AG04450 (cell line): ENCODE measurements around the gene RNU5B-1. TPM values are rescaled to one million over a fixed set of nuclear protein-coding genes. Genes with fewer than 3 reads are reported as not detected.

Experiments used
- CTCF ChIA-PET: fragments of 300-600, 350-600 bp; formaldehyde crosslinking; extraction: SDS; loops from one replicate; lab custom pipeline; 2022; ENCODE audit warnings: antibody characterized with exemption, inconsistent platforms; lab: Charles Lee
- POLR2A ChIA-PET: fragments of 350-600 bp; formaldehyde crosslinking; extraction: SDS; loops from one replicate; lab custom pipeline; 2021; ENCODE audit warnings: antibody characterized with exemption, inconsistent platforms; lab: Yijun Ruan, JAX
- DNase-seq: peaks from one replicate; pipeline ENCODE4 v3.0.0-alpha.2; 2011; ENCODE audit warnings: low read depth, low spot score
- H3K27ac ChIP-seq: one replicate; pipeline ENCODE4 v1.5.1; 2012; ENCODE audit warnings: low read depth, low read length, control low read depth
- H3K27me3 ChIP-seq: one replicate; pipeline ENCODE4 v1.6.0; 2012; ENCODE audit warnings: low read length; ENCODE audit not compliant: control insufficient read depth, insufficient read depth
- H3K4me3 ChIP-seq: 2 replicates; pipeline ENCODE4 v1.5.1; 2011; ENCODE audit warnings: mild to moderate bottlenecking, low read depth, low read length, control low read depth
- H3K9me3 ChIP-seq: 2 replicates; pipeline ENCODE4 v1.5.1; 2012; ENCODE audit warnings: low read length; ENCODE audit not compliant: control insufficient read depth, insufficient read depth
- polyA plus RNA-seq: library from polyadenylated mRNA; depleted of rRNA; stranded (reverse); fragments of >200 nt; gene quantifications from 2 replicates; pipeline ENCODE4 v1.2.3, GENCODE V29; 2011
- TF ChIP-seq, protein P1 (sequence below): IDR thresholded peaks from 2 replicates; pipeline ENCODE4 v1.5.1; 2011; ENCODE audit warnings: low read depth, low read length, control low read depth, inconsistent platforms

RNU5B-1 gene
- polyA plus RNA-seq, 1 experiment, result not detected

DNA sequence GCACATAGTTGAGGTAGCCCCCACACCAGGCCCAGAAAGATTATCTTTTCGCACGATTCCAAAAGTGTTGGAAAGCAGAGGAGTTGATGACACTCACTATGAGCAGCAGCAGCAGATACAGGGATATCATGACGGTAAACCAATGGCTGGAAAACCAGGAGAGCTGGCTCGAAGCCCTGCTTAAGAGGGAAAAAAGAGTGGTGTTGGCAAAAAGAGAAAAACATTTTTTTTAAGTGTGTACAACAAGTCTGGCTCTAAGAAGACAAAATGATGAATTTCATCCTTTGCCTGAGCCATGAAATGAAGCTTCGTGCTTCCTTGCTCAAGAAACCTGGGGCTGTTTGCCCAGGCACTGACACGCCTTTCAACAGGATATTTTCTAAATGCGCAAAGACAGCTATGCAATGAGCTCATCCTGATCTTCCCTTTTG lies 45.1 kb upstream of the RNU5B-1 start:
- Histone ChIP-seq H3K9me3 (no peaks in the 10 kb centered on the region), H3K27me3 (no peaks in the 10 kb centered on the region), H3K4me3 (no peak overlapping the region), H3K27ac (no peak overlapping the region)
- ChIA-PET POLR2A (interaction anchor here (1.3 kb wide), 1 partner anchor 27 kb away, joined by 4 read pairs; the partner anchor contains the start of gene PARP16), CTCF (interaction anchor here (0.8 to 1.1 kb wide), 2 partner anchors 11 to 44 kb away, joined by 3 to 8 read pairs; no protein-coding TSS in a partner anchor)
- DNase-seq, result no peak
- TF ChIP-seq, protein P1, sequence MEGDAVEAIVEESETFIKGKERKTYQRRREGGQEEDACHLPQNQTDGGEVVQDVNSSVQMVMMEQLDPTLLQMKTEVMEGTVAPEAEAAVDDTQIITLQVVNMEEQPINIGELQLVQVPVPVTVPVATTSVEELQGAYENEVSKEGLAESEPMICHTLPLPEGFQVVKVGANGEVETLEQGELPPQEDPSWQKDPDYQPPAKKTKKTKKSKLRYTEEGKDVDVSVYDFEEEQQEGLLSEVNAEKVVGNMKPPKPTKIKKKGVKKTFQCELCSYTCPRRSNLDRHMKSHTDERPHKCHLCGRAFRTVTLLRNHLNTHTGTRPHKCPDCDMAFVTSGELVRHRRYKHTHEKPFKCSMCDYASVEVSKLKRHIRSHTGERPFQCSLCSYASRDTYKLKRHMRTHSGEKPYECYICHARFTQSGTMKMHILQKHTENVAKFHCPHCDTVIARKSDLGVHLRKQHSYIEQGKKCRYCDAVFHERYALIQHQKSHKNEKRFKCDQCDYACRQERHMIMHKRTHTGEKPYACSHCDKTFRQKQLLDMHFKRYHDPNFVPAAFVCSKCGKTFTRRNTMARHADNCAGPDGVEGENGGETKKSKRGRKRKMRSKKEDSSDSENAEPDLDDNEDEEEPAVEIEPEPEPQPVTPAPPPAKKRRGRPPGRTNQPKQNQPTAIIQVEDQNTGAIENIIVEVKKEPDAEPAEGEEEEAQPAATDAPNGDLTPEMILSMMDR, result no peak

DNA sequence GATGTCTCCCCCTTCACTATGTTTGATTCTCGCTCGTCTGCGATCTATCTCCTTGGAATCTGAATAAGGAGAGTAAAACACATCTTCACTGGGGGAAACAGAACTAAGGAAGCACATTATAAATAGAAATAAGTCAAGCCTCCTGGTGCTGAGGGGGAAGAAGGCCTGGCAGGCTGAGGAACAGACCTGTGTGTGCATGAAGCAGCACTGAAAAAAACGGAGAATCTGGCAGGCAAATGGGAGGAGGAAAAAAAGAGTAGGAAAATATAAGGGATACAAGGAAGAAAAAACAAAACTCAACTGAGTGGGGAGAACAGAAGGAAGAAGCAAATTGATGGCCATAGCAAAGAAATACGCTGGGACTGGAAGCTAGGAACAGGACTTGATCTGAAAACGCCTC lies 43.5 kb upstream of the RNU5B-1 start:
- CTCF ChIA-PET, result no interaction called here
- no peaks in the 10 kb centered on the region for H3K9me3 ChIP-seq
- no peak for DNase-seq
- POLR2A ChIA-PET, result no interaction called here
- H3K4me3 ChIP-seq, result no peak overlapping the region
- H3K27ac ChIP-seq, result no peak overlapping the region
- H3K27me3 ChIP-seq, result no peaks in the 10 kb centered on the region
- TF ChIP-seq, protein P1, result no peak

DNA sequence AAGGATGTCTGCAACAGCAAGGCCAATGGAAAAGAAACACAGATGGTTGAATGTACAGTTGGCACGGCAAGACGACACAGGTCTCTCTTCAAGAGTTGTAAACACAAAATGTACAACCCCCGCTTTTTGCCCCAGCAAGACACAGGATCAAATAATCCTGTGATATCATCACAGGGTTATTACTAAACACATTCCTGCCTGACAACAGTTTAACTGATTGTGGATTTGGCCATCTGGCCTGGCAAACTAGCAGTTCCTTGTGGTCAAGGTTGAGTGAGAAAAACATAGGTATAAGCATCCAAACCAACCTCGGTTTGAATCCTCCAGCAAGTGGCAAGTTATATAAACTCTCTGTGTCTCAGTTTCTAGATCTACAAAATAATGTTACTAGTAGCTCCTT lies 41.2 kb upstream of the RNU5B-1 start:
- Histone ChIP-seq H3K27ac (peak overlapping the region; percentile 47), H3K27me3 (no peaks in the 10 kb centered on the region), H3K9me3 (no peaks in the 10 kb centered on the region), H3K4me3 (no peak overlapping the region)
- POLR2A ChIA-PET, result no interaction called here
- TF ChIP-seq, protein P1, result no peak
- DNase-seq, result peak; percentile 39
- CTCF ChIA-PET, result interaction anchor here (1.4 kb wide), 1 partner anchor 74 kb away, joined by 3 read pairs; no protein-coding TSS in a partner anchor

DNA sequence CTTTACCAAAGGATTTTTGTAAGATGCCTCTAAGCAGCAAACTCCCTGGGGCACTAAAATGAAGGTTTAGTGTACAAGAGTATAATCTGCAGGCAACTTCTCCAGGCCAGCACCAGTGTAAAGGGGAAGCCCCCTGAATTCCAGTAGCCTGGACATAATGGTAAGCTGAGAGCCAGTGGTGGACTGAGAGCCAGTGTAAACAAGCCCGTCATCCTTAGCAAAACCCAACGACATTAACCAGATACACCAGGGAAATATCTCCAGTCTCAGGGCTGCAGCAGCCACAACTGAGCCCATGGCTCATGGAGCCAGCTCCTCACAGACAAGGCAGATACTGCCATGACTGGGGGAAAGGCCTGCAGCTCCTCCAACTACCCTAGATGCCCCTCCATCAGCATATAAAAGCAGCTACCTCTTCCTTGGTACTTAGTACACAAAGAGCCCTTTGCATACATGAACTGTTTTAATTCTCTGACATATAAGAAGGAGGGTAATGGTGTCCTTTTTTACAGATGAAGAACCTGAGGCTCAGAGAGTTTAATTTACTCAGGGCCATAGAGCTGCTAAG lies 39.5 kb upstream of the RNU5B-1 start:
- DNase-seq, result no peak
- Histone ChIP-seq H3K27ac (no peak overlapping the region), H3K9me3 (no peaks in the 10 kb centered on the region), H3K4me3 (no peak overlapping the region), H3K27me3 (no peaks in the 10 kb centered on the region)
- ChIA-PET POLR2A (no interaction called here), CTCF (interaction anchor here (0.6 to 0.9 kb wide), 2 partner anchors 78 to 191 kb away, joined by 3 read pairs; no protein-coding TSS in a partner anchor)
- TF ChIP-seq, protein P1, result no peak

DNA sequence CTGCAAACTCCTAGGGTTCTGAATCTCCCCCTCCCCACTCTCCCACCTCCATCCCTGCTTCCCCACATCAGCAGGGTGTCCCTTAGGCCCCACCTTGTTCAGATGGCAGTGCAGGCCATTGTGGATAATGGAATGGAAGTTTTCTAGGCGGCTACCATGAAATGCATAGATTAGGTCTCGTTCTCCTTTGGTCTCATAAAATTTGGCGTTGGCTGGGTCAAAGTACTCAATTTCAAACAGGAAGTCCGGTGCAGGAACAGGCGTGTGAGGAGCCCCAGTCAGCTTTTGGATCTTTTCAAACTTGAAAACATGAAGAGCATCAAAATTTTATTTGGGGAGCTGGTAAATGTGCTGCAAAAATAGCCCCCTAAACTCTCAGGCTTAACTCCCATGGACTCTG lies 38.0 kb upstream of the RNU5B-1 start:
- no peaks in the 10 kb centered on the region for H3K9me3 ChIP-seq
- TF ChIP-seq, protein P1, result no peak
- POLR2A ChIA-PET, result no interaction called here
- H3K27ac ChIP-seq, result no peak overlapping the region
- CTCF ChIA-PET, result no interaction called here
- H3K27me3 ChIP-seq, result no peaks in the 10 kb centered on the region
- no peak for DNase-seq
- H3K4me3 ChIP-seq, result no peak overlapping the region
